Measurements from ENCODE around the gene HSD3B7.

The HSD3B7 gene

DNA sequence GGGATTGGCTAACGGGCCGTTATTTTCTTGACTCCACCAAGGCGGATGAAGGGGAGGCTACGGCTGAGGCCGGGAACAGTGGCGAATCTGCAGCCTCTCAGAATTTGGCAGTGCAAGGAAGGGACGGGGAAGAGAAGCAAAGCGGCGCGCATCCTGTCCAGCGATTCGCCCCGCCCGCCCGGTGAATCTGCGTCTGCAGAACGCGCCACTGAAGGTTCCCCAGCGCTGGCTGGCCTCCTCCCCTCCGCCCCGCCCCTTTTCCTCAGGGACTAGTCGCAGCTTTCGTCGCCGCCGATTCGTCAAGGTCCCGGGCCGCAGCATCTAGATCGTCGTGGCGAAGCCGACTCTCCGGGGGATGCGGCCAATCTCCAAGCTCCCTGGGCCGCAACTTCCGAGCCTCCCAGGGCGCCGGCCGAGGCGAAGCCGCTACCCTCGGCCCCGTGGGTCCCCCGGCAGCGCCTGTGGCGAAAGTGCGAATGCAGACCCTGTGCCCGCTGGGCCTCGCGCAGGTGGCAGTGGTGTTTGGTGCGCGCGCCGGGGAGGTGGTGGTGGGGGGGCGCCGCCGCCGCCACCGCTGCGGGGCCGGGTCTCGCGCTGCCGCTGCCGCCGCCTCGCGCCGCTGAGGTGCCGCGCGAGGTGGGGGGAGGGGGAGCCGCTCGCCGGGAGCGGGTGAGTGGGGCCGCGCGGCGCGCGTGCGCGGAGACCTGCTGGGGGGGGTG lies 27.4 kb upstream of the HSD3B7 start, which contains the start of gene SETD1A:
Gene SETD1A, plus strand, starts transcription at position 299 of the 719 bp plus-strand sequence. CDS start 978 bp downstream, outside the sequence.
- peak; percentile 85 to 93 for DNase-seq

DNA sequence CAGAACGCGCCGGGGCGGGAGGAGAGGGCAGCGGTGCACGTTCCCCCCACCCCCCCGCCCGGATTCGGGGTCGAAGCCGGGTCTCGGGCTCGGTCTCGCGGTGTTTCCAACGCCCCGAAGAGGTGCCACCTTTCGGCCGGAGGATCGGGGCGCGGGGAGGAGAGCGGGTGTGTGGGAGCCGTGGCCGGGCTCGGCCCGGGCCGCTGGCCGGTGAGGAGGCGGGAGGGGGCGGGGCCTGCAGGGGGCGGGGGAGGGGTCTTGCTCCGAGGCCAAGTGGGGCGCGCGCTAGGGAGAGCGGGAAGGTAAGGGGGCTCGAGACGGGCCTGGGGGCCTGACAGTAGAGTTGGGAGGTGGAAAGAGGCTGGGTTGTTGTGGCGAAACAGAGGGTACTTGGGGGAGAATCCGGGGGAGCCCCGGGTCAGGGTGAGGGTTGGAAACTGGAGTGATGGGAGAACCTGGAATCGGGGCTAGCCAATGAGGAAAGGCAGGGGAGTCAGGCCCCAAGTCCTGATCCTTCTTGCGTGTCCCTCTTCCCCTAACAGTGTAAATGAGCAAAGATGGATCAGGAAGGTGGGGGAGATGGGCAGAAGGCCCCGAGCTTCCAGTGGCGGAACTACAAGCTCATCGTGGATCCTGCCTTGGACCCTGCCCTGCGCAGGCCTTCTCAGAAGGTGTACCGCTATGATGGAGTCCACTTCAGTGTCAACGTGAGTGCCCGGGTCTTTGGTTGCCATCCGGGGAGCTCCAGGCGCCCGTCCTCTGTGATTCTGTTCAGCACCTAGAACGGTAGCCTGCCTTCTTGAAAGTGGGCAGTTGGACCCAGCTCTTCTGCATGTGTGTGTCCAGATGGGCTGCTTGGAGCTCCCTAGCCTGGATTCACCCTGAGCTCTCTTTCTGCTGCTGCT lies 26.6 kb upstream of the HSD3B7 start:
- DNase-seq = peak; percentile 46 to 66

DNA sequence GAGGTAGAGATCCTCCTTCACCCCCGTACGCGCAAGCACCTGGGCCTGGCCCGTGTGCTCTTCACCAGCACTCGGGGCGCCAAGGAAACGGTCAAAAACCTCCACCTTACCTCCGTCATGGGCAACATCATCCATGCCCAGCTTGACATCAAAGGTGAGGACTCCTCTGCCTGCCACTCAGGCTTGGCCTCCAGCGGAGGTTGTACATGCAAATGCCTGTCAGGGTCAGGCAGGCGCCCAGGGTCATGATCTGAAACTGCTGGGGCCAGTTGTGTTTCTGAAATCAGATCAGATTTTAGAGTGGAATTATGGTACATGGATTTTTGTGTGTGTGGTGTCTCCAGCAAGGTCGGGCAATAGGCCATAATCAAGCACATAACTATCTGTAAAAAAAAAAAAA lies 23.6 kb upstream of the HSD3B7 start:
- no peak for DNase-seq

DNA sequence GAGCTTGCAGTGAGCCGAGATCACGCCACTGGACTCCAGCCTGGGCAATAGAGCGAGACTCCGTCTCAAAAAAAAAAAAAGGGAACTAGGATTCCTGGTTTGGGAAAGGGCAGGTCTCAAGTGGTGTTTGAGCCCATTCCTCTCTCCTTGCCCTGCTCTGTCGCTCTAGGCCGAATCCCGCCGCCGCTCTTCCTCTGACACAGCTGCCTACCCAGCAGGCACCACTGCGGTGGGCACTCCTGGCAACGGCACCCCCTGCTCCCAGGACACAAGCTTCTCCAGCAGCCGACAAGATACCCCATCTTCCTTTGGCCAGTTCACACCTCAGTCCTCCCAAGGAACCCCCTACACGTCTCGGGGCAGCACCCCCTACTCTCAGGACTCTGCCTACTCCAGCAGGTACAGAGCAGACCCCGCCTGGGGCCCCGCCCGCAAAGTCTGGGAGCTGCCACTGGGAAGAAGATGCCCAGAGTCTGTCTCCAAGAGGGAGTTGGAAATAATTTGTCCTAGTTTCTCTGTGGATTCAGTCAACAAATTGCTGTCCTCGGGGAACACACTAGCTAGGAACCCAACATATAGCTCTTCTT lies 21.0 kb upstream of the HSD3B7 start:
- no peak for DNase-seq

DNA sequence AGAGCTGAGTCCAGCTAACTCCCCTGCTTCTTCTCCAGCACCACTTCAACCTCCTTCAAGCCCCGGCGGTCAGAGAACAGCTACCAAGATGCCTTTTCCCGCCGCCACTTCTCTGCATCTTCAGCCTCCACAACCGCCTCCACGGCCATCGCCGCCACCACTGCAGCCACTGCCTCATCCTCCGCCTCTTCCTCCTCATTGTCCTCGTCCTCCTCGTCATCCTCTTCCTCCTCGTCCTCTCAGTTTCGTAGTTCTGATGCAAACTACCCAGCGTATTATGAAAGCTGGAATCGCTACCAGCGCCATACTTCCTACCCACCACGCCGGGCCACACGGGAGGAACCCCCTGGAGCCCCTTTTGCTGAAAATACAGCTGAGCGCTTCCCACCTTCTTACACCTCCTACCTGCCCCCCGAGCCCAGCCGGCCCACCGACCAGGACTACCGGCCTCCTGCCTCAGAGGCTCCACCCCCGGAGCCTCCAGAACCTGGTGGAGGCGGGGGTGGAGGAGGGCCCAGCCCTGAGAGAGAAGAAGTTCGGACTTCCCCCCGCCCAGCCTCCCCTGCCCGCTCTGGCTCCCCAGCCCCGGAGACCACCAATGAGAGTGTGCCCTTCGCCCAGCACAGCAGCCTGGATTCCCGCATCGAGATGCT lies 20.3 kb upstream of the HSD3B7 start:
- no peak for DNase-seq

DNA sequence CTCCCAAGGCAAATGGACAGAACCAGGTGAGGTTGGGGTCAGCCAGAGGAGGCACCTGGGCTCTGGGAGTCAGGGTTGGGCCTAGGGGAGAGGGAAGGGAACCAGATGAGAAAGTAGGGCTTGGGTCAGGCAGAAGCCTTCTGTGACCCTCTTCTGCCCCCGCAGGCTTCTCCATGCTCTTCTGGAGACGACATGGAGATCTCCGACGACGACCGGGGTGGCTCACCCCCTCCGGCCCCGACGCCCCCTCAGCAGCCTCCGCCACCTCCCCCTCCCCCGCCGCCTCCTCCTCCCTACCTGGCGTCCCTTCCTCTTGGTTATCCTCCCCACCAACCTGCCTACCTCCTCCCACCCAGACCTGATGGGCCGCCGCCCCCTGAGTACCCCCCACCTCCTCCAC lies 19.6 kb upstream of the HSD3B7 start:
- DNase-seq = no peak

DNA sequence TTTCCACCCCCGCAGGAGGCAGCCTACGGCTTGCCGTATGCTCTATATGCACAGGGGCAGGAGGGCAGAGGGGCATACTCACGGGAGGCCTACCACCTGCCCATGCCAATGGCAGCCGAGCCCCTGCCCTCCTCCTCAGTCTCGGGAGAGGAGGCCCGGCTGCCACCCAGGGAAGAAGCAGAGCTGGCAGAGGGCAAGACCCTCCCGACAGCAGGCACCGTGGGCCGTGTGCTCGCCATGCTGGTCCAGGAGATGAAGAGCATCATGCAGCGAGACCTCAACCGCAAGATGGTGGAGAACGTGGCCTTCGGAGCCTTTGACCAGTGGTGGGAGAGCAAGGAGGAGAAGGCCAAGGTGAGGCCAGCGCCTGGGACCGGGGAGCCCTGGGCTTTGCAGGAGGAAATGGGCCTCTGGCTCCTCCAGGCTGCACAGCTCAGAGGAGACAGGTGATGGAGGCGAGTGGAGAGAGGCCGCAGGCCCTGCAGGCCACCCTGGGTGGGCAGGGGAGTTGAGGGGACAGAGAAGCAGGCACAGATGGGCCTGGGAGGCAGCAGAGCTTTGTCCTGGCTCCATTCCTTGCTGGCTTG lies 18.9 kb upstream of the HSD3B7 start:
- no peak for DNase-seq

DNA sequence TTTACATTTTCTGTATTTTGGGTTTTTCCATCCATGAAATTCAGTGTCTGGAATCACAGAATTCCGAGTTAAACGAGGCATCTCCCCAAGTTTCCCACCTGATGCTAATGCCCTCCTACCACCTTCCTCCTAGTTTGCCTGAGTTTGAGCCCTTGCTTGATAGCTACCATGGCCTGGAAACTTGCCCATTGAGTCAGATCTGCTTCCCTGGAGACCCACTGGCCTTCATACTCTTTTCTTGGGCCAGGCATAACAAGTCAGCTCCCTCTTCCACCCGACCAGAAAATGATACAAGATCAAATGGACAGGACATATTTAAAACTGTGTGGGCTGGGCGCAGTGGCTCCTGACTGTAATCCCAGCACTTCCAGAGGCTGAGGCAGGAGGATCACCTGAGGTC lies 17.2 kb upstream of the HSD3B7 start:
- DNase-seq = no peak

DNA sequence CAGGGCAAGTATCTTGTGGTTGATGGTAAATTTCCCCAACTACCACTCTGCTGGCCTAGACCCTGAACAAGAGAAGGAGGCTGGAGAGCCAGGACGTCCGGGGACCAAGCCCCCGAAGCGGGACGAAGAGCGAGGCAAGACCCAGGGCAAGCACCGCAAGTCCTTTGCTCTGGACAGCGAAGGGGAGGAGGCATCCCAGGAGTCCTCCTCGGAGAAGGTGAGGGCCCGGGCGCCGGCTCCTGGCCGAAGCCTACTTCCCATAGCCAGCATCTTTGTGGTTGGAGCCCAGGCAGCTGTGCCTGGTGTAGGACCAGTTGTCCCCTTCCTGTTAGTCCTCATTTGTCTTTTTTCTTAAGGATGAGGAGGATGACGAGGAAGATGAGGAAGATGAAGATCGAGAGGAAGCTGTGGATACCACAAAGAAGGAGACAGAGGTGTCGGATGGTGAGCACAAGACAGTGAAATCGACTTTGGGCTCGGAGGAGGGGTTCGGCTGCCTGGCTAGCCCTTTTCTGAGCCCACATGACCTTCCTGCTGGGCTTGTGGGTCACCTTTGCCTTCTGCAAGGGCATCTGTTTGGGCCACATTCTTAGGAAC lies 15.7 kb upstream of the HSD3B7 start:
- DNase-seq = no peak

DNA sequence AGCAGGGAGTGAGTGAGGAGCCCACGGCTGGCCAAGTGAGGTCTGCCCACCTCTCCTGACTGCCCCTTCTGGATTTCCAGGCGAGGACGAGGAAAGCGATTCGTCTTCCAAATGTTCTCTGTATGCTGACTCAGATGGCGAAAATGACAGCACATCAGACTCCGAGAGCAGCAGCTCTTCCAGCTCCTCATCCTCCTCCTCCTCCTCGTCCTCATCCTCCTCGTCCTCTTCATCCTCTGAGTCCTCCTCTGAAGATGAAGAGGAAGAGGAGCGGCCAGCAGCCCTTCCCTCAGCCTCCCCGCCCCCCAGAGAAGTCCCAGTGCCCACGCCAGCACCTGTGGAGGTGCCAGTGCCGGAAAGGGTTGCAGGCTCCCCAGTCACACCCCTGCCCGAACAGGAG lies 13.7 kb upstream of the HSD3B7 start:
- no peak for DNase-seq

DNA sequence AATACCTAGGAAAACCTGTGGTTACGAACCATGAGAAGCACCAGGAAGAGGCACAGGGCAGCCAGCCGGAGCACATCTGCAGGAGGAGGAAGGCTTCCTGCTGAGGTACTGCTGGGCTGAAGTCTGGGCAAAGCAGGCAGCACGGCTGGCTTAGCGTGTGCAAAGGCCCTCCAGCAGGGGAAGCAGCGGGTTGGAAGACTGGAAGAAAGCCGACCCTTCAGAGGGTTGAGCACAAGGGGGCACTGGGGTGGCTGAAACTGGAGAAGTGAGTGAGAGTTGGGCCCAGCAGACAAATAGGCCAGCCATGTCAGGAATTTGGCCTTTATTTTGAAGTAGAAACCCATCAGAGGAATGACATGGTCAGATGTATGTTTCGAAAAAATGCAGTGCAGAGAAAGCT lies 12.1 kb upstream of the HSD3B7 start:
- no peak for DNase-seq

DNA sequence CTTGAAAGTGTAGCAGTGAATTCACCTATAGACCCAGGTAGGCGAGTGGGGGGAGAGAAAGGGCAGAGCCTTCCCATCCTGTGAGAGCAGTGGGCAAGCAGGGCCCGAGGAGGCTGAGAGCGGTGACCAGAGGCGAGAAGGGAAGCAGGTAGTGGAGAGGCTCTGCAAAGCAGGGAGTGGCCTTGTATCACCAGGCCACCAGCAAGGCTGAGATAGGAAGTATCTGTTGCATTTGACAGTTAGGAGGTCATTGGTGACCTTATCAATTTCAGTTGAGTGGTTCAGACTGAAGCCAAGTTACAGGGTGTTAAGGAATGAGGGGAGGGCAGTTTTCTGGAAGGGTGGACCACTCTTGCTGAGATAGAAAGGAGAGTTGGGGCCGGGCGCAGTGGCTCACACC lies 10.7 kb upstream of the HSD3B7 start:
- DNase-seq = no peak

DNA sequence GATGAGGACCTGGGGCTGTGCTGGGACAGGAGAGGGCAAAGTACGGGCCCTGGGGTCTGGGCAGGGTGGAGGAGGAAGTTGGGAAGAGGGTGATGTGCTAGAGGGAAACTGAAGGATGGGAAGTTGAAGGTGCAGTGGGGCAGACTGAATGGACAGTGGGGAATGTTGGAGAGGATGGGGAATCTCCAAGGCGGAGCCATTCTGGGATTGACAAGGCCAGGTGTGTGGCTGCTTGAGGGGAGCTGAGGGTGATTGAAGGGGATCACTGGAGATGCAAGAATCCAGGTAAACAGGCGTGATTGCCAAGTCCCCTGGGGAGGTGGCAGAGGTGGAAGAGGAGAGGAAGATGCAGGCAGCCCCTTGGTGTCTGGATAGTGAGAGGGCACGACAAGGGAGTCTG lies 8.5 kb upstream of the HSD3B7 start:
- no peak for DNase-seq

DNA sequence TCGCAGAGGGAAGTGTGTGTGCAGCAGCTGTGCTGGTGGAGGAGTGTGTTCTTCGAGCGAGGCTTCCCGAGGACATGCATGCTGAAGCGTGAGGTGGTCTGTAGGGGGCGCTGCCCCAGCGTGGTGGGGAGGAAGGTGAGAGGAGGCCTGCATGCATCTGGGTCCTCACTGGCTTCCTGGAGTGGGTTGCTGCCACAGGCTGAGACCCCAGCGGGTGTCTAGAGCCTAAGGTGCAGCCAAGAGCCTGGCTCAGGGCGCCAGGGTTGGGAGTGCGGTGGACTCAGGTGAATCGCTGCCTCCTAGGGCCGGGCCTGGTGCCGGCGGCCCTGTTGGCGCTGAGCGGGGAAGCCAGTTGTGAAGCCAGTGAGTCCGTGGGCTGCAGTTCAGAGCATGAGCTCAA lies 7.5 kb upstream of the HSD3B7 start:
- no peak for DNase-seq

DNA sequence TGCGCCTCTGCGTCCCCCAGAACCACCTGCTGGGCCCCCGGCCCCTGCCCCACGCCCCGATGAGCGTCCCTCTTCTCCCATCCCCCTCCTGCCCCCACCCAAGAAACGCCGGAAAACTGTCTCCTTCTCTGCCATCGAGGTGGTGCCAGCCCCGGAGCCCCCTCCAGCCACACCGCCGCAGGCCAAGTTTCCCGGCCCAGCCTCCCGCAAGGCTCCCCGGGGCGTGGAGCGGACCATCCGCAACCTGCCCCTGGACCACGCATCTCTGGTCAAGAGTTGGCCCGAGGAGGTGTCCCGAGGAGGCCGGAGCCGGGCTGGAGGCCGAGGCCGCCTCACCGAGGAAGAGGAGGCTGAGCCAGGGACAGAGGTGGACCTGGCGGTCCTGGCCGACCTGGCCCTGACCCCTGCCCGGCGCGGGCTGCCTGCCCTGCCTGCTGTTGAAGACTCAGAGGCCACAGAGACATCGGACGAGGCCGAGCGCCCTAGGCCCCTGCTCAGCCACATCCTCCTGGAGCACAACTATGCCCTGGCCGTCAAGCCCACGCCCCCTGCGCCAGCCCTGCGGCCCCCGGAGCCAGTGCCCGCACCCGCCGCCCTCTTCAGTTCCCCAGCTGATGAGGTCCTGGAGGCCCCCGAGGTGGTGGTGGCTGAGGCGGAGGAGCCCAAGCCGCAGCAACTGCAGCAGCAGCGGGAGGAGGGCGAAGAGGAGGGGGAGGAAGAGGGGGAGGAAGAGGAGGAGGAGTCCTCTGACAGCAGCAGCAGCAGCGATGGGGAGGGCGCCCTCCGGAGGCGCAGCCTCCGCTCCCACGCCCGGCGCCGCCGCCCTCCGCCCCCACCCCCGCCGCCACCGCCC lies 5.6 kb upstream of the HSD3B7 start:
- DNase-seq = no peak

DNA sequence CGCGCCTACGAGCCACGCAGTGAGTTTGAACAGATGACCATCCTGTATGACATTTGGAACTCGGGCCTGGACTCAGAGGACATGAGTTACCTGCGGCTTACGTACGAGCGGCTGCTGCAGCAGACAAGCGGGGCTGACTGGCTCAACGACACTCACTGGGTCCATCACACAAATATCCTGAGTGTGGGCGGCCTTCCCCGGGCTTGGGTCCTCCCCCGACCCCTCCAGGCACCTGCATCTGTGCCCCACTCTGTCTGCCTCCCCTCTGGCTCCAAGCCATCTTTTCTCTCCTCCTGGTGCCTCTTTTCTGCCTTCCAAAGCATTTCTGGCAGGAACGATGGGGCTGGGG lies 5.0 kb upstream of the HSD3B7 start:
- no peak for DNase-seq

DNA sequence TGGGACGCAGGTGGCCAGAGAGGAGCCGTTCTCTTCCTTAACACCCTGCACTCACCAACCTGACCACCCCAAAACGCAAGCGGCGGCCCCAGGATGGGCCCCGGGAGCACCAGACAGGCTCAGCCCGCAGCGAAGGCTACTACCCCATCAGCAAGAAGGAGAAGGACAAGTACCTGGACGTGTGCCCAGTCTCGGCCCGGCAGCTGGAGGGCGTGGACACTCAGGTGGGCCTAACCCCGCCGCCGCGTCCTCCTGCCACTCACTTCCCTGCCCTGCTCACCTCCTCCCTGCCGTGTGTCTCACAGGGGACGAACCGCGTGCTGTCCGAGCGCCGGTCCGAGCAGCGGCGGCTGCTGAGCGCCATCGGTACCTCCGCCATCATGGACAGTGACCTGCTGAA lies 4.6 kb upstream of the HSD3B7 start:
- DNase-seq = no peak

DNA sequence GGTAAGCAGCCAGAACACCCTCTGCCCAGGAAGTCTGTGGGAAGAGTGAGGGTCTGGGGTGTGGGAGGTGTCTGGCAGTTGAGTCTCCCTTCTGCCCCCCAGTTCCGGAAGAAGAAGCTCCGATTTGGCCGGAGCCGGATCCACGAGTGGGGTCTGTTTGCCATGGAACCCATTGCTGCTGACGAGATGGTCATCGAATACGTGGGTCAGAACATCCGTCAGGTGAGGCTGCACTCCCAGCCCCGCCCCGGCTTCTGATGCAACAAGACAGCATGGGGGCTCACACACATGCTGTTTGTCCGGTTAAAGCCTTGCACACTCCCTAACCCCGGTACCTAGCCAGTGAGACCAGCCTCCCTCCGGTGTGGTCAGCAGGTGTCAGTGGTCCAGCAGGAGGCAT lies 4.0 kb upstream of the HSD3B7 start:
- no peak for DNase-seq

DNA sequence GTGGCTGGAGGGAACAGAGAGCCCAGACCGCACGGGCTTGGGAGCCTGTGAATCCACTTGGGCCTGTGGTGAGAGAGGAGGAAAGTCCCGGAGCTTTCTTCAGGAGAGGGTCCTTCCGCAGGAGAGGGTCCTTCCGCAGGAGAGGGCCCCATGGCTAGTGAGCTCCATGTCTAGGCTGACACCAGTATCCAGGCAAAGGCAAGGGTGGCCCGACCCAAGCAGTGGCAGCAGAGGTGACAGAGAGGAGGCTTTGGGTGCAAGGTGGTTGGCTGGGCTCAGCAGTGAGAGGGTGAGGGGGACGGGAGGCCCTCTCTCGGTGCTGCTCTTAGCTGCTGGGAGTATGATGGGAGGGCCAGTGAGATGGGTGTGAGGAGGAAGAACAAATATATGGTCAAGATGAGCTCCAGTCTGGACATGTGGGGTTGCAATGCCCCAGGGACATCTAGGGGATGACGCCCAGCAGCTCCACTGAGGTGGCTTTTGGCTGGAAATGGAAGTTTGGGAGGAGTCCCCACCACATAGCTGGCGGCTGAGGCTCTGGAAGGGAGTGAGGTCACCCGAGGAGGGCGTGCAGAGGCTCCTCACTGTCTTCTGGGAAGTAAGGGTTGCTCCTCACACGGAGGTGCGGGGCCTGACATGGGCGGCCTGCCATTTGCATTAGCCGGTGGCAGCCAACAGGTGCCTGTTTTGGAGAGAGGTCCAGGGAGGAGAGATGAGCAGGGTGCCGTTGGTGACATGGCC lies 2.3 kb upstream of the HSD3B7 start:
- no peak for DNase-seq

DNA sequence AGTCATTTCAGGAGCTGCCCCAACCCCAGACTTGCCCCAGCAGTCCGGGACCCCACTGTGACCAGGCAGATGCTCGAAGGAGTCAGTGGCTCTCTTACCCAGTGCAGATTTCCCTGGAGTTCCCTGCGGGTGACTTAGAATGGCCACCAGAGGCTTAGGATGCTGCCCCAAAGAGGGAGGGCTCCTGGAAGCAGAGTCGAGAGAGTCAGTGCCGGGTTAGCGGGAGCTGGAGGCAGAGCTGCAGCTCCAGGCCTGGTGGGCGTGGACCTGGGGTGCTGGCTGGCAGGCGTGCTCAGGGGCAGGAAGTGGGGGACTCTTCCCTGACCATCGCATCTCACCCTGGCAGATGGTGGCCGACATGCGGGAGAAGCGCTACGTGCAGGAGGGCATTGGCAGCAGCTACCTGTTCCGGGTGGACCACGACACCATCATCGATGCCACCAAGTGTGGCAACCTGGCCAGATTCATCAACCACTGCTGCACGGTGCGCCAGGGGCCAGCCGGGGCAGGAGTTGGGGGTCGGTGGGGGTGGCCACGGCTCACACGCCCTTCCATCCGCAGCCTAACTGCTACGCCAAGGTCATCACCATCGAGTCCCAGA lies 1.6 kb upstream of the HSD3B7 start:
- no peak for DNase-seq
